A549 (cell line): Measurements from ENCODE around the gene CTNNBL1. TPM values are rescaled to one million over a fixed set of nuclear protein-coding genes. Genes with fewer than 3 reads are reported as not detected.

Experiments
- ATAC-seq, 2 experiments: fragments of 200-7000 bp in 1 of 2; fragments of >200 bp in 1 of 2; cut with Nextera tagmentation in 1 of 2; cut with Tn5 transposase in 1 of 2; 3 replicates each; pipeline versions ENCODE4 v1.8.0 to v1.9.1; 2018 to 2020; ENCODE audit warnings: mild to moderate bottlenecking in 1 of 2, moderate library complexity in 1 of 2
- CTCF ChIA-PET: fragments of 300-600 bp; sonication (Branson Sonifier 250); formaldehyde crosslinking; extraction: SDS; loops from one replicate; lab custom pipeline; 2021; ENCODE audit warnings: antibody characterized with exemption, inconsistent platforms; lab: Yijun Ruan, JAX
- POLR2A ChIA-PET: fragments of 350-600 bp; formaldehyde crosslinking; extraction: SDS; loops from one replicate; lab custom pipeline; 2021; ENCODE audit warnings: antibody characterized with exemption, inconsistent platforms; lab: Yijun Ruan, JAX
- DNase-seq, 2 experiments: peaks; one replicate each; pipeline versions ENCODE4 v3.0.0 to v3.0.0-alpha.2; 2011 to 2016; ENCODE audit warnings: low read depth in 1 of 2, low spot score in 1 of 2
- FAIRE-seq: peaks from 2 replicates; lab custom pipeline; 2011; peaks lifted over from hg19 to GRCh38; lab: Jason Lieb, UNC
- H3K27ac ChIP-seq, 2 experiments: fragments of >200 bp; sonication (Bioruptor Twin); formaldehyde crosslinking; 3 replicates each; pipeline ENCODE4 v1.5.1; 2016 to 2017
- H3K4me1 ChIP-seq: fragments of >200 bp; sonication (Bioruptor Twin); formaldehyde crosslinking; 3 replicates; pipeline ENCODE4 v1.6.1; 2016
- H3K4me2 ChIP-seq: fragments of >200 bp; sonication (Bioruptor Twin); formaldehyde crosslinking; 3 replicates; pipeline ENCODE4 v1.6.1; 2016
- H3K4me3 ChIP-seq: fragments of >200 bp; sonication (Bioruptor Twin); formaldehyde crosslinking; 3 replicates; pipeline ENCODE4 v1.5.1; 2016
- H3K9me3 ChIP-seq: fragments of >200 bp; sonication (Bioruptor Twin); formaldehyde crosslinking; 3 replicates; pipeline ENCODE4 v1.6.1; 2016
- ATOH8 ChIP-seq: fragments of 250-450 bp; sonication (Bioruptor Pico); IDR thresholded peaks from 2 replicates; pipeline ENCODE4 v1.5.0; 2020; ENCODE audit warnings: low read depth, mild to moderate bottlenecking, moderate library complexity
- BHLHE40 ChIP-seq: IDR thresholded peaks from 2 replicates; pipeline ENCODE4 v1.6.1; 2012; ENCODE audit warnings: low read depth, low read length, inconsistent platforms
- CTCF ChIP-seq: fragments of >200 bp; sonication (Bioruptor Twin); formaldehyde crosslinking; IDR thresholded peaks from 3 replicates; pipeline ENCODE4 v1.5.1; 2016
- ELK1 ChIP-seq: fragments of 150-350 bp; IDR thresholded peaks from 2 replicates; pipeline ENCODE4 v1.6.1; 2014; ENCODE audit warnings: low read depth, mild to moderate bottlenecking, low read length
- EP300 ChIP-seq, 2 experiments: fragments of >200 bp; sonication (Bioruptor Twin); formaldehyde crosslinking; IDR thresholded peaks; 2 replicates in 1 of 2; 3 replicates in 1 of 2; pipeline ENCODE4 v1.6.1; 2016 to 2017
- FOSB ChIP-seq: fragments of 250-450 bp; sonication (Bioruptor Pico); IDR thresholded peaks from 2 replicates; pipeline ENCODE4 v1.5.0; 2020; ENCODE audit warnings: mild to moderate bottlenecking, moderate library complexity
- GATA3 ChIP-seq: IDR thresholded peaks from 2 replicates; pipeline ENCODE4 v1.6.1; 2012; ENCODE audit warnings: borderline replicate concordance
- HEYL ChIP-seq: fragments of 250-450 bp; sonication (Bioruptor Pico); IDR thresholded peaks from 2 replicates; pipeline ENCODE4 v1.8.0; 2021; ENCODE audit warnings: mild to moderate bottlenecking, moderate library complexity
- HMGXB4 ChIP-seq: fragments of 250-450 bp; sonication (Bioruptor Pico); IDR thresholded peaks from 2 replicates; pipeline ENCODE4 v1.5.0; 2021; ENCODE audit warnings: mild to moderate bottlenecking, moderate library complexity, borderline replicate concordance
- HOXA7 ChIP-seq: fragments of 250-450 bp; sonication (Bioruptor Pico); IDR thresholded peaks from 2 replicates; pipeline ENCODE4 v1.5.0; 2020; ENCODE audit warnings: mild to moderate bottlenecking, moderate library complexity
- HOXB13 ChIP-seq: fragments of 250-450 bp; sonication (Bioruptor Pico); IDR thresholded peaks from 2 replicates; pipeline ENCODE4 v1.5.0; 2020; ENCODE audit warnings: low read depth, mild to moderate bottlenecking, moderate library complexity
- HOXB5 ChIP-seq: fragments of 250-450 bp; sonication (Bioruptor Pico); IDR thresholded peaks from 2 replicates; pipeline ENCODE4 v1.5.0; 2020; ENCODE audit warnings: mild to moderate bottlenecking, moderate library complexity
- MAX ChIP-seq: IDR thresholded peaks from 2 replicates; pipeline ENCODE4 v1.6.1; 2012
- NFE2L2 ChIP-seq: fragments of 150-350 bp; conservative IDR thresholded peaks from 2 replicates; pipeline ENCODE4 v1.6.1; 2014; ENCODE audit warnings: low read length
- POLR2AphosphoS2 ChIP-seq: conservative IDR thresholded peaks from 2 replicates; pipeline ENCODE4 v1.6.1; 2012; ENCODE audit warnings: low read length, improper control_type of control experiment, inconsistent platforms
- RAD21 ChIP-seq, 2 experiments: fragments of >200 bp in 1 of 2; sonication (Bioruptor Twin) in 1 of 2; formaldehyde crosslinking in 1 of 2; IDR thresholded peaks in 1 of 2; conservative IDR thresholded peaks in 1 of 2; 2 replicates in 1 of 2; 3 replicates in 1 of 2; pipeline ENCODE4 v1.6.1; 2012 to 2018; ENCODE audit warnings: inconsistent platforms in 1 of 2
- RARB ChIP-seq: fragments of 250-450 bp; sonication (Bioruptor Pico); IDR thresholded peaks from 2 replicates; pipeline ENCODE4 v1.8.0; 2021; ENCODE audit warnings: mild to moderate bottlenecking, moderate library complexity
- RFX5 ChIP-seq: fragments of 450-650 bp; IDR thresholded peaks from 2 replicates; pipeline ENCODE4 v1.7.1; 2014; ENCODE audit warnings: antibody characterized with exemption, mild to moderate bottlenecking, moderate library complexity
- RNF2 ChIP-seq: fragments of 200-600 bp; sonication (generic); IDR thresholded peaks from 2 replicates; pipeline ENCODE4 v1.6.1; 2016; ENCODE audit warnings: low read depth, mild to moderate bottlenecking, antibody characterized with exemption, moderate library complexity, borderline replicate concordance
- TFCP2L1 ChIP-seq: fragments of 250-450 bp; sonication (Bioruptor Pico); IDR thresholded peaks from 2 replicates; pipeline ENCODE4 v1.5.0; 2021; ENCODE audit warnings: mild to moderate bottlenecking
- TP53 ChIP-seq: fragments of 250-450 bp; sonication (Bioruptor Pico); IDR thresholded peaks from 2 replicates; pipeline ENCODE4 v1.5.0; 2021; ENCODE audit warnings: mild to moderate bottlenecking, moderate library complexity
- ZFP36 ChIP-seq: fragments of 450-650 bp; IDR thresholded peaks from 2 replicates; pipeline ENCODE4 v1.6.1; 2014; ENCODE audit warnings: borderline replicate concordance; ENCODE audit not compliant: partially characterized antibody
- ZSCAN20 ChIP-seq: fragments of 250-450 bp; sonication (Bioruptor Pico); IDR thresholded peaks from 2 replicates; pipeline ENCODE4 v1.8.0; 2022; ENCODE audit warnings: mild to moderate bottlenecking, moderate library complexity
- WGBS: methylation state at CpG from one replicate; pipeline ENCODE4 v1.1.6; 2017; ENCODE audit errors: missing lambda C conversion rate; 5-methylcytosine and 5-hydroxymethylcytosine counted together
- polyA plus RNA-seq, 4 experiments: library from polyadenylated mRNA; depleted of rRNA in 3 of 4; stranded (reverse); fragments of >200 nt; fragmentation: RNase III in 1 of 4; extraction: RNeasy Plus Mini Kit Qiagen cat#74134 plus additional on column Dnase treatment in 1 of 4; gene quantifications; 2 replicates in 3 of 4; 3 replicates in 1 of 4; pipeline ENCODE4 v1.2.3, GENCODE V29; 2011 to 2017

The CTNNBL1 gene
- polyA plus RNA-seq, 2 of the 4 experiments (the other 2 are of a cell fraction) = 41.0 to 59.9 TPM

GRCh38 chr20:37920679-37921322 lies 227.0 kb downstream of the CTNNBL1 start:
- POLR2A ChIA-PET = no interaction called here
- ATAC-seq (no peak), DNase-seq (no peak), FAIRE-seq (no peak)
- 43% methylated on average over 1 of the region's 1 CpG for WGBS
- Histone ChIP-seq H3K4me2 (no peak overlapping the region), H3K4me1 (no peaks in the 10 kb centered on the region; the same call in 2 of the 3 replicates), H3K27ac (no peak overlapping the region), H3K9me3 (no peaks in the 10 kb centered on the region), H3K4me3 (no peak overlapping the region)
- CTCF ChIA-PET = interaction anchor here (1.1 to 1.3 kb wide), 2 partner anchors 18 to 298 kb away, joined by 3 to 4 read pairs; partner anchors contain the start of gene VSTM2L
- TF ChIP-seq HMGXB4 (CRISPR knock-in tag) = no peak
- TF ChIP-seq NFE2L2 = no peak
- TF ChIP-seq HOXB13 = no peak
- TF ChIP-seq TP53 = no peak
- TF ChIP-seq HOXB5 (CRISPR knock-in tag) = no peak
- TF ChIP-seq RNF2 = no peak
- no peak for TF ChIP-seq ATOH8 (CRISPR knock-in tag)
- no peak for TF ChIP-seq RFX5
- no peak for TF ChIP-seq ZSCAN20
- TF ChIP-seq FOSB (CRISPR knock-in tag) = no peak
- TF ChIP-seq RAD21 (conservative IDR thresholded peaks at IDR 0.05 in 1 of 2, IDR thresholded peaks at IDR 0.05 in 1 of 2) = no peak
- no peak for TF ChIP-seq MAX
- no peak for TF ChIP-seq CTCF
- no peak for TF ChIP-seq EP300 (IDR thresholded peaks at IDR 0.05)

GRCh38 chr20:37921341-37921929 lies 227.6 kb downstream of the CTNNBL1 start:
- no peak overlapping the region for H3K4me2 ChIP-seq
- DNase-seq = no peak
- ChIA-PET CTCF (no interaction called here), POLR2A (no interaction called here)
- WGBS = 72% methylated on average over 5 of the region's 6 CpGs
- no peak for TF ChIP-seq TFCP2L1
- no peak for TF ChIP-seq TP53
- TF ChIP-seq HEYL (CRISPR knock-in tag) = no peak
- TF ChIP-seq HOXA7 (CRISPR knock-in tag) = no peak
- no peak for TF ChIP-seq ZSCAN20
- TF ChIP-seq HOXB5 (CRISPR knock-in tag) = no peak
- no peak for TF ChIP-seq RAD21 (conservative IDR thresholded peaks at IDR 0.05 in 1 of 2, IDR thresholded peaks at IDR 0.05 in 1 of 2)
- TF ChIP-seq ZFP36 = no peak
- TF ChIP-seq ELK1 = no peak
- TF ChIP-seq RARB = no peak
- no peak for TF ChIP-seq GATA3
- TF ChIP-seq POLR2AphosphoS2 = no peak
- no peak for TF ChIP-seq BHLHE40
- TF ChIP-seq HMGXB4 (CRISPR knock-in tag) = no peak
- no peak for FAIRE-seq
- no peaks in the 10 kb centered on the region; the same call in 2 of the 3 replicates for H3K4me1 ChIP-seq
- no peaks in the 10 kb centered on the region for H3K9me3 ChIP-seq
- no peak overlapping the region for H3K27ac ChIP-seq
- no peak overlapping the region for H3K4me3 ChIP-seq
- no peak for ATAC-seq
